ENCODE data around the gene EPHA7. TPM values are rescaled to one million over a fixed set of nuclear protein-coding genes. Genes with fewer than 3 reads are reported as not detected.

The EPHA7 gene
- total RNA-seq, 1 experiment from 2014 or later: not detected

DNA sequence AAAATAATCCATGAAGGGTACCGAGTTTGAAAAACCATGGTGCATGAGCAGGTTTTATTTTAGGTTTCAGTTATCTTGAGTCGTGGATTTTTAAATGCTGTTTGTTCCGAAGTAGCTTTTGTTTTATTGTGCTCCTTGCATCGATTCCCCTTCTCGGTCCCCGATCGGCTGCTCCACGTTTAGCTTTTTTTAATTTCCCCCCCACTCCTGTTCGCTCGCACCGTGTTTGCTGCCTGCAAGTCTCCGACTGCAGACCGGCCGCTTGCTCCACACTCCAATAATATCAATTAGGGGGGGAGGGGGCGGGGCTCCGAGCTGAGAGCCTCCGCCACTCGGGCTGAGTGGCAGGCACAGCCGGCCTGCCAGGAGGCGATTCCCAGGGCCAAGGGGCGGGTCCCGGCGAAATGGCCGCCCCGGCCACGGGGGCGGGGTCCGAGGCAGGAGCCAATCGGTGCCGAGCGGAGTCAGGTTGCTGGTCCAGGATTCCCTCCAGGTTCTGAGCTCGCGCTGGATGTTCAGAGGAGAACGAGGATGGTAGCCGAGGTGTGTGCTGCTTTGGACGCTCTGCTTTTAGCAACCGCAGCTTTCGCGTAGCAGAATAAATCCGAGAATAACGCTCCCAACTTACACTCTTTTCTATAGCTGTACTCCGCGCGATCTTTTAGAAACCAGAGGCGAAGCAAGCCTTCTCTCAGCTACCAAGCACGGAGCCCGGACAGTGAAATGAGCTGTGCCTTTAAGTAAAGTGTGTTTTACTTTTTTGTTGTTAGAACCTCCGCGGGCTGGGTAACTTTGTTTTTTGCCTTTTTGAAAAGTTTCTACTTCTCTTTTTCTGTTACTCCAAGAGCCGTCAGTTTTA lies at the start of gene EPHA7 (continued):
- TF ChIP-seq EGR1 (IDR thresholded peaks at IDR 0.05; ENCODE audit: low read depth): no peak
- TF ChIP-seq ZNF274 (IDR thresholded peaks at IDR 0.05; ENCODE audit: low read depth, low read length): no peak

GRCh38 chr6:93468291-93468690 lies 48.9 kb upstream of the EPHA7 start:
- Histone ChIP-seq H3K36me3 (ENCODE audit: control insufficient read depth in 1 of 2, insufficient read depth in 2 of 2, low read length in 2 of 2) (no peaks in the 10 kb centered on the region), H3K9ac (ENCODE audit: low read length) (no peak overlapping the region), H3K9me2 (ENCODE audit: insufficient read depth) (no peaks in the 10 kb centered on the region), H3K27me3 (ENCODE audit: insufficient read depth, low read length) (no peaks in the 10 kb centered on the region), H3K4me3 (replicated peaks in 1 of 2; ENCODE audit: low read depth in 1 of 2, low read length in 2 of 2) (no peak overlapping the region), H3K9me3 (ENCODE audit: control insufficient read depth in 1 of 2, insufficient read depth in 1 of 2, low read depth in 1 of 2, low read length in 2 of 2) (peaks cover 6% of the 10 kb centered on the region in 2 experiments; a peak in 1 of 4 replicates), H3K4me1 (ENCODE audit: control insufficient read depth in 1 of 2, insufficient read depth in 2 of 2, low read length in 2 of 2) (no peaks in the 10 kb centered on the region), H3K79me2 (ENCODE audit: insufficient read depth, low read length) (no peaks in the 10 kb centered on the region), H4K20me1 (ENCODE audit: insufficient read depth) (no peaks in the 10 kb centered on the region), H2AFZ (ENCODE audit: low read depth, low read length, poor library complexity, severe bottlenecking) (no peak overlapping the region), H3K4me2 (ENCODE audit: low read length) (no peak overlapping the region), H3K27ac (ENCODE audit: low read depth, low read length) (no peak overlapping the region)
- no peak for DNase-seq (ENCODE audit: low read depth, low spot score)
- ChIA-PET POLR2A (no interaction called here), RAD21 (ENCODE audit: low non-redundant PET in 1 of 2, low total read pairs in 2 of 2, uncharacterized antibody in 2 of 2, unreplicated experiment in 2 of 2) (no interaction called here), CTCF (no interaction called here)
- no TSS peak for BruUV-seq (replicated peaks)
- intact Hi-C loops (cut with micrococcal nuclease): no loop called here
- ATAC-seq: no peak
- no peak for TF ChIP-seq SIN3A (IDR thresholded peaks at IDR 0.05; ENCODE audit: low read depth)
- TF ChIP-seq REST (IDR thresholded peaks at IDR 0.05; ENCODE audit: low read depth): no peak
- TF ChIP-seq POLR2AphosphoS5 (IDR thresholded peaks at IDR 0.05; ENCODE audit: low read depth, low read length): no peak
- no peak for TF ChIP-seq POLR2A (IDR thresholded peaks at IDR 0.05; ENCODE audit: borderline replicate concordance, extremely low read depth, insufficient read depth, insufficient read length)
- TF ChIP-seq CTCF (IDR thresholded peaks at IDR 0.05 in 2 of 3, conservative IDR thresholded peaks at IDR 0.05 in 1 of 3; ENCODE audit: borderline replicate concordance in 1 of 3, insufficient read depth in 1 of 3, low read depth in 2 of 3, low read length in 2 of 3): no peak
- no peak for TF ChIP-seq YY1 (IDR thresholded peaks at IDR 0.05; ENCODE audit: extremely low read depth, insufficient replicate concordance, low read depth, low read length)
- TF ChIP-seq EZH2phosphoT487 (IDR thresholded peaks at IDR 0.05; ENCODE audit: borderline replicate concordance): no peak
- TF ChIP-seq ZFX (IDR thresholded peaks at IDR 0.05): no peak
- no peak for TF ChIP-seq TCF7L2 (IDR thresholded peaks at IDR 0.05; ENCODE audit: borderline replicate concordance, extremely low read depth, insufficient read depth, insufficient read length)
- TF ChIP-seq EZH2 (IDR thresholded peaks at IDR 0.05): no peak
- no peak for TF ChIP-seq RAD21 (IDR thresholded peaks at IDR 0.05; ENCODE audit: low read depth)
- TF ChIP-seq SRF (IDR thresholded peaks at IDR 0.05; ENCODE audit: low read depth): no peak
- TF ChIP-seq ATF3 (IDR thresholded peaks at IDR 0.05): no peak
- no peak for TF ChIP-seq MAX (IDR thresholded peaks at IDR 0.05)
